ENCODE data around the gene SLA2.
"Not testable (repeated sequence)": the region's sequence is repeated elsewhere in the genome, so short reads cannot be mapped to it uniquely, and the experiment has no call there.

The SLA2 gene

DNA sequence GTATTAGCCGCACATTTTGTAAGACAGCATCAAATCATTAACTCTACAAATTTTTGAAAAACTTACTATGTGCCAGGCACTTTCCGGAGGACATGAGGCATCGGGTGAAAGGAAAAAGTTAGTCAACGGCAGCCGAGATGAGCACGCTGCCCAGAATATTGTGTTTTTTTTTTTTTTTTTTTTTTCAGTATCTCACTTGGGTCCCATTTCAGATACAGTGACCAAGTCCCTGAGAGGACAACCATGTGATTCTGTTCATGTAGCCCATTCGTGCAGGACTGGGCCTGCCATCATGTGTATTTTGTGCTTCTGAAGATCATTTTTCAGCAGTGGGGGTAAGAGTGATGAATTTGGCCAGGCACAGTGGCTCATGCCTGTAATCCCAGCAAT lies 1.3 kb downstream of the SLA2 start:
- no peak for DNase-seq

DNA sequence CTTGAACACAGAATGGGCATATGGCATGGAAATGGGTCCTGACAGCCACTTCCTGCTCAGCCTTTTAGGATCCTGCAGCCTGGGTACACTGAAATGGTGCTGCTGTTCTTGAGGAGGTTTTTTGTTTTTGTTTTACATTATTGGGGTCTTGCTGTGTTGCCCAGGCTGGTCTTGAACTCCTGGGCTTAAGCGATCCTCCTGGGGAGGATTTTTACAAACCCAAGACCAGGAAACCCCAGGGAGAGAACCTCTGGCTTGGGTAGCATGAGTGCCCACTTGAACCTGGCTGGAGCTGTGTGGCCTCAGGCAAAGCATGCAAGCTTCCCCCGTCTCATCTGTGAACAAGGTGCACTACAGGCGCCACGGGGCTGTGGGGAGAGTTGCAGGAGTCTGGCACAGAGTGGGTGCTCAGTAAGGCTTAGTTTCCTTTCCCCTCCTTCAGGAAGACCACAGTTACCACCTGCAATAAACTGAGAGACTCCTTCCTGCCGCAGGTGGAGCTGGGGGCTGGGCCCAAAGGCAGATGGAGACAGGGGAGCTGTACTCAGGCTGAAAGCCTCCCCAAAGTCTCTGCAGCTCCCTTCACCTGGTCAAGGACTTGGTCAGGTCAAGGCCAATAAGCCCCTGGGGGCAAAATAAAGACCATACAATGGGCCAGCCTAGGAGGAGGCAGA lies 1.8 kb downstream of the SLA2 start:
- no peak for DNase-seq

DNA sequence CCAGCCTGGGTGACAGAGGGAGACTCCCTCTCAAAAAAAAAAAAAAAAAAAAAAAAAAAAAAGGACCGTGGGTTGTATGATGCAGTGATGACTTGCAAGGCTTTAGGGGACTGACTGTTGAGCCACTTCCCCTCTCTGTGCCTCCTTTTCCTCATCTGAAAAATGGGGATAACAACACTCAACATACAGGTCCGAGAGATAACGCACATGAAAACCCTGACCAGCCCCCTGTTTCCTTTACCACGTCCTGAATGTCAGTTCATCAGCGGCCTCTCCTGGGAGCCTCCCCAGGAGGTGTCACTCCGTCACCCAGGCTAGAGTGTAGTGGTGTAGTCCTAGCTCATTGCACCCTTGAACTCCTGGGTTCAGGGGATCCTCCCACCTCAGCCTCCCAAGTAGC lies 3.9 kb downstream of the SLA2 start:
- DNase-seq, result no peak

- no peak for DNase-seq
These were observed 4.5 kb downstream of the SLA2 start for GRCh38 chr20:36641506-36641843.

DNA sequence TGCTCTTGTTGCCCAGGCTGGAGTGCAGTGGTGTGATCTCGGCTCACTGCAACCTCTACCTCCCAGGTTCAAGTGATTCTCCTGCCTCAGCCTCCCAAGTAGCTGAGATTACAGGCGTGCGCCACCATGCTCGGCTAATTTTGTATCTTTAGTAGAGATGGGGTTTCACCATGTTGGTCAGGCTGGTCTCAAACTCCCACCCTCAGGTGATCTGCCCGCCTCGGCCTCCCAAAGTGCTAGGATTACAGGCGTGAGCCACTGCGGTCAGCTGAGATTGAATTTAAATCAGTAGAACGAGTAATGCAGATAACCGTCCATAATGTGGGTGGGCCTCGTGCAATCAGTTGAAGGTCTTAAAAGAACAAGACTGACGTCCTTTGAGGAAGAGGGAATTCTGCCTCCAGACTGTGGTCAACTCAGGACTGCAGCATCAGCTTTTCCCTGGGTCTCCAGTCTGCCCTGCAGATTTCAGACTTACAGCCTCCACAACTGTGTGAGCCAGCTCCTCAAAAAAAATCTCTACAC lies 7.1 kb downstream of the SLA2 start:
- DNase-seq, result not testable (repeated sequence)

GRCh38 chr20:36634342-36634741 lies 11.7 kb downstream of the SLA2 start:
- DNase-seq, result no peak

DNA sequence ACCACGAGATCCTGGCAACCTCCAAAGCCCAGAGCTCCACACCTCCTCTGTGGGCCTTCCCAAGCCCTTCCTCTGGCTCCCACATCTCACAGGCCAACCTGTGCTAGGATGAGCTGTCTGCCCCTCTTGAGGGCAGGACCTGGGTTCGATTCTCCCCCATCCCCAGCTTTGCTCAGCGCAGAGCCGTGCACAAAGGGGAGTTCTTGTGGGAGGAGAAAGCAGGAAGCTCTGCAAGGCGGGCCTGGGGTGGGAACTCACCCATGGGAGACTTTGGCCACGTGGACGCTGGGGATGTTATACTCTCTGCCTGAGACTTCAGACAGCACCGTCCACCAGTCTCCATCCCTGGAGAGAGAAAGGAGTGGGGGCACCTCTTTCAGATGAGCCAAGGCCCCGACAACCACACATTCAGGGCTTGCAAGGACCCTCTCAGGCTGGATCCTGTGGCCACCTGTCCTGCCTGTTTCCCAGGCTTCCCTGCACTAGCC lies 12.7 kb downstream of the SLA2 start:
- no peak for DNase-seq

DNA sequence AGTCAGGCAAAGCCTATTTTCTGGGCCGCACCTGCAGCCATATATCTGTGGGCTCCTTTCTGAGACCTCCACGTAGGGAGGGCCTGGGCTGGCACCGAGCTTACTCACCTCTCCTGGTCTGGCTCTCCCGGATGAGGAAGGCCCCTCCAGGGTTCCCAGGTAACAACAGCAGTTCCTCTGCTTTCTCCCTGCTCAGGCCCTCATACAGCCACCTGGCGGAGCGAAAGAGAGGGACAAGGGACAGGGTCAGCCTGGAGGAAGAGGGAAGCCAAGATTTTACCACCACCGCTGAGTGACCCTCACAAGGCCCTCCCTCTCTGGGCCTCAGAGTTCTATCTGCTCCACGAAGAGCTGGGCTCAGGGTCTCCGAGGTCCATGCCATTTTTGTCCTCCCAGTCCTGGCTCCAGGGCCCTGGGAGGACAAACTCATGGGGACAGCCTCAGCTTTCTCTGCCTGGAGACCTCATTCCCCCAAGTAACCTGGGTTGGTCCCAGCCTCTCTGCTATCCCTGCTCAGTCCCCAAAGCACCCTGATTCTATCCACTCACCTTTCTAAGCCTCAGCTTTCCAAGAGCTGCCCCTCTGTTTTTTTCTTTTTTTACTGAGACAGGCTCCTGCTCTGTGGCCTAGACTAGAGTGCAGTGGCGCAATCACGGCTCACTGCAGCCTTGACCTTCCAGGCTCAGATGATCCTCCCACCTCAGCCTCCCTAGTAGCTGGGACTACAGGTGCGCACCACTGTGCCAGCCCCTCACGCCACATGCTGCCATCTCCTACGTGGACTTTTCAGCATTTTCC lies 13.3 kb downstream of the SLA2 start:
- DNase-seq, result no peak

GRCh38 chr20:36632147-36632486 lies 13.9 kb downstream of the SLA2 start:
- DNase-seq, result no peak

DNA sequence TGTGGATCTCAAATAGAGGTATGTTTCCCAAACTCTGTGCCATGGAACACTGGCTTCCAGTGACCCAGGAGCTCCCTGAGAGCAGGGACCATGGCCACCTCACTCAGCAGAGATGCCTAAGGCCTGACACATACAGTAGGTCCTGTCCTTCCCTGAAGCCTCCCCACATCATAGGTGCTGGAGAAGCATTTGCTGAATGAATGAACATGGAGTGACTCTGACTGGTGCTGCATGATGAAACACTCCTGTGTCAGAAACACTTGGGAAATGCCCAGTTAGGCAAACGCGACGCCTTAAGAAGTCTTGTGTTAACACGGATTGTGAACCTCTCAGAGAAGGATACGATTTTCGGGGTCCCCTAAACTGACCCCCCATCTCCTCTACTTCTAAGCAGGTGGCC lies 14.3 kb downstream of the SLA2 start:
- DNase-seq, result no peak

- no peak for DNase-seq
These were observed 16.0 kb downstream of the SLA2 start for GRCh38 chr20:36629719-36630681.

DNA sequence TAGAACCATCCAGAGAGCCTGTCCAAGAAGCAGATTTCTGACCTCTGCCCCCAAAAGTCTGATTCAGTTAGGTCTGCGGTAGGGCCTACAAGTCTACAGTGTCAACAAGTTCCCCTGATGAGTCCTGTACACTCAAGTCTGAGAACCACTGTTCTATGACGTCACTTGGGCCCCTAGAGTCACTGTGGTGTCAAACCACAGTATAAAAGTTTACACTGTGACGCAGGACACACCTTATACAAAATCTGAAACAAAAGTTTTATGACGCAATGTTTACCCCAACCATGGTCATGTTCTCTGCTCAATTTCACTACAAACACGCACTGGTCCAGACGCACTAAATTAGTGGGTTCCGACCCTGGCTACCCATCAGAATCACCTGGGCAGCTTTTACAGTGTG lies 17.9 kb downstream of the SLA2 start:
- no peak for DNase-seq

DNA sequence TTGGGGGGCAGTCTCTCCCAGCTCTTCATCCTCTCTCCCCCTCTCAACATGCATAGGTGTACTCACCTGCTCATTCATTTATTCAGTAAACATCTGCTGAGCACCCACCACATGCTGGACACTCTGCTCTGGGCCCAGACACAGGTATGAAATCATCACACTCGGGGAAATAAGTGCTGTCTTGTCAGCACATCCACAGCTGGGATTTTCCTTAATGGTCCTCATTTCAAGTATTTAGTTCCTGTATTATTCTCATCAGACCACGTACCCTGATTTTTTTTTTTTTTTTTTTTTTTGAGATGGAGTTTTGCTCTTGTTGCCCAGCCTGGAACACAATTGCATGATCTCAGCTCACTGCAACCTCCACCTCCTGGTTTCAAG lies 21.1 kb downstream of the SLA2 start:
- DNase-seq, result no peak

DNA sequence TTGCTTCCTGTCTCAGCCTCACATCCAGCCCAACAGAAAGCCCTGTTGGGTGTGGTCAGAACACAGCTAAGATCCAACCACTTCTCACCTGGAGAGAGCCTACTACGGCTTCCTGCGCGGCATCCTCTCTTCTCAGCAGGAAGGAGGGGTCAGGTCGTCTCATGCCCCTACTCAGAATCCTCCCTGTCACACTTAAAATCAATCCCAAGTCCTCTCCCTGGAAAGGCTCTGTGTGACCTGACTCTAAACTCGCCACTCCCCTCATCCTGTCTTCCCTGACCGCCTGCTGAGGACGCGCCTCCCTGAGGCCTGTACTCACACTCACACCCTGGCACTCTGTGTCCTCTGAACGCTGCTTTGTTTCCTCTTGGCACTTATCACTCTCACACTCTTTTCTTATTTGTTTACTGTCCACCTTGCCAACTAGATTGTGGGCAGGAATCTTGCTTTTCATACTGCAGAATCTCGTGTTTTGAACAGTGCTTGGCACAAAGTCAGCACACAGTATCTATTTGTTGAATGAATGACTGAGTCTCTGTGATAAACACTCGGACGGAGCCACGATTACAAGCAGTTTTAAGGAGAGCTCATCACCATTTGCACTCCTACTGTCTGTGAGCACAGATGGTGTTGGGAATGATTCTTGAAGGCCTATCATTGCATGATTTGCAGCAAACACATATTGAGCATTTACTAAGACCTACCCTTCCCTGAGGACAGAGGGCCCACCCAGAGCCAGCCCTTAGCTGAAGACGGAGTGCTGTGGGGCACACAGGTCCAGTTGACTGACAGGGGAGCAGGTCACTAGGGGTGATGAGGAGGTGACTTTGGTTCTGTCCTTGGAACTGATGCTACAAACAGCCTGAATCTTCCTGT lies 21.7 kb downstream of the SLA2 start:
- peak; percentile 24 for DNase-seq

DNA sequence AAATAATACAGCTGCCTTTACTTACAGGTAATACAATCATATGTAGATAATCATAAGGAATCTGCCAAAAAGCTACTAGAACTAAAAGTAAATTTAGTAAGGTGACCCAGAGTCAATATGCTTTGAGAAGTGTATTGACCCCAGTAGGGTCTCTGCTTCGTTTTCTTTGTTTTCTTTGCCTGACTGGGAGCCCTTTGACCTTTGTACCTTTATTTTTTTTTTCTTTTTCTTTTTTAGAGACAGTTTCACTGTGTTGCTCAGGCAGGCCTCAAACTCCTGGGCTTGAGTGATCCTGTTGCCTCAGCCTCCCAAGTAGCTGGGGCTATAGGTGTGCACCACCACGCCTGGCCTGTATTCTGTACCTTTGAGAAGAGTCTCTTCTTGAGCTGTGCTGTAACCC lies 22.6 kb downstream of the SLA2 start:
- DNase-seq, result no peak

- DNase-seq, result no peak
These were observed 25.1 kb downstream of the SLA2 start for GRCh38 chr20:36620917-36621316.

DNA sequence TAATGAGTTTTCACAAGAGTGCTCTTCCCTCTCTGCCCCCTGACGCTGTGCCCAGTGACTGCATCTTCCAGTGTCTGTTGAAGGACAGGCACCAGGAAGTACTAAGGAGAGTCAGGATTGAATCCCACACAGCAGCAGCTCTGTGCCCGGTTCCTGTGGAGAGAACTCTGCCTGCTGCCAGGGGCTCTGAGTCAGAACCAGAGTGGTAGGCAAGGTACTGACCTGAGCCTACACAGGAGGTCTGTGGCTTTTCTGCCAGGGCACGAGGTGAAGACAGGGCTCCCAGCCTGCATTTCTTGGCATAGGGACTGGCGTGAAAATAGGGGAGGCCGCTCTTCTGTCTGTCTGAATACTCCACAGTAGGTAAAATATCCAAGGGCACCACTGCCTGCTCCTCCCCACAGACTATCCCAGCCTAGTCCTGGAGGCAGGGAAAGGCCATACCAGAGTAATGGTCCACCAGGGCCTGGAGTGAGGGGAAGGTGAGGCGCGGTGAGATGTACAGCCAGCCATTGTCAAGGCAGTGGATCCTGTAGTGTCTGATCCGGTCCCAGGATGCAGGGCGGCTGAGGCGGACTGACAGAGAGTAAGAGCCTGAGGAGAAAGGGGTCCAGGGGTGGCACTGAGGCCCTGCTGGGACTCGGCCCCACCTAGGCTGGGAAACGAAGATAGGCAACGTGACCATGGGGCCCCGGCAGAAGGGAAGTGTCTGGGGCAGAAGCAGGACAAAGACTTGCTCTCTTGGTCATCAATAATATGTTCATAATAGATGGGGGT lies 31.0 kb downstream of the SLA2 start:
- DNase-seq, result no peak

- no peak for DNase-seq
These were observed 32.0 kb downstream of the SLA2 start for GRCh38 chr20:36613974-36614373.

- DNase-seq, result no peak
These were observed 34.4 kb downstream of the SLA2 start for GRCh38 chr20:36611625-36612024.

GRCh38 chr20:36608388-36608728 lies 37.6 kb downstream of the SLA2 start:
- not testable (repeated sequence) for DNase-seq

- no peak for DNase-seq
These were observed 38.2 kb downstream of the SLA2 start for GRCh38 chr20:36607586-36608387.
